Breast epithelium (tissue), 4 donors: Measurements from ENCODE around the gene ZMYND11. TPM values are rescaled to one million over a fixed set of nuclear protein-coding genes. Genes with fewer than 3 reads are reported as not detected.

ENCODE experiments used
- DNase-seq, 2 donors: peaks; one replicate each; pipeline ENCODE4 v3.0.0-alpha.2; 2019; ENCODE audit warnings: low spot score in 2 of 2
- H3K27ac ChIP-seq, 2 donors: fragments of 200-600 bp; sonication (generic) in 1 of 2; one replicate each; pipeline ENCODE4 v1.5.1; 2016 to 2019; ENCODE audit warnings: mild to moderate bottlenecking in 1 of 2
- H3K27me3 ChIP-seq, 2 donors: fragments of 200-600 bp; sonication (generic) in 1 of 2; one replicate each; pipeline versions ENCODE4 v1.5.1 to v1.6.0; 2017 to 2019; ENCODE audit warnings: control low read depth in 1 of 2, mild to moderate bottlenecking in 1 of 2
- H3K36me3 ChIP-seq: fragments of 200-600 bp; one replicate; pipeline ENCODE4 v1.5.1; 2019
- H3K4me1 ChIP-seq, 2 donors: fragments of 200-600 bp; sonication (generic); one replicate each; pipeline ENCODE4 v1.5.1; 2016 to 2019; ENCODE audit warnings: control low read depth in 1 of 2
- H3K4me3 ChIP-seq, 3 donors: fragments of 200-600 bp; sonication (generic); 1 replicate in 2 of 3; 2 replicates in 1 of 3; pipeline ENCODE4 v1.5.1; 2016 to 2019; ENCODE audit warnings: mild to moderate bottlenecking in 3 of 3, moderate library complexity in 2 of 3
- H3K9me3 ChIP-seq, 2 donors: fragments of 200-600 bp; sonication (generic) in 1 of 2; one replicate each; pipeline ENCODE4 v1.5.1; 2016 to 2019; ENCODE audit warnings: control low read depth in 1 of 2
- CTCF ChIP-seq, 3 donors: fragments of 450-650 bp; IDR thresholded peaks; one replicate each; pipeline ENCODE4 v1.5.1; 2016 to 2017; ENCODE audit warnings: antibody characterized with exemption in 3 of 3, mild to moderate bottlenecking in 3 of 3, moderate library complexity in 3 of 3
- POLR2A ChIP-seq: fragments of 450-650 bp; IDR thresholded peaks from one replicate; pipeline ENCODE4 v1.6.1; 2016; ENCODE audit warnings: antibody characterized with exemption, mild to moderate bottlenecking, moderate library complexity
- POLR2AphosphoS5 ChIP-seq, 3 donors: sonication (generic); formaldehyde crosslinking; IDR thresholded peaks; one replicate each; pipeline ENCODE4 v1.6.1; 2017; ENCODE audit warnings: antibody characterized with exemption in 3 of 3
- intact Hi-C: fragments of 100-400 bp; cut with DNase I; formaldehyde crosslinking; loops from one replicate; pipeline ENCODE4 v1.15.1; 2023; ENCODE audit warnings: low total_unique reads
- total RNA-seq, 3 donors: library from RNA; depleted of rRNA; stranded (reverse); fragments of >200 nt; gene quantifications; one replicate each; pipeline ENCODE4 v1.1.0, GENCODE V29; 2016

Gene ZMYND11
- total RNA-seq, 3 donors from 2014 or later, result 73.7 to 96.2 (median 83.7) TPM

DNA sequence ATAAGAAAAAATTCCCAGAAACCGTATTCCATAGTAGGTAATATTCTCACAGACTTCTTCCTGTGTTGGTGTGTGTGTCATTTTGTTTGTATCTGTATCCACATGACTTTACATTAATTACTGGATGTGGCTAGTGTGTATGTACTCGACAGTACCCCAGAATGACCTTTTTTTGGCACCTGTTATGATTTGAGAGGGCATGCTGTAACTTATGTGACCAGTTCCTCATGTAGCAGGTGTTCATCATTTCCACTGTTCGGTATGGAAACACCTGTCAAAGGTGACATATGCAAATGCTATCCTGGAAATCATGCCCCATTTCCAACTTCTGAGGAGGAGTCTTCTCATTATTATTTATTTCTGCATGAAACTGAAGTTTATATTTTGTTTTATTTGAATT is 89.3 kb downstream of the ZMYND11 start:
- Histone ChIP-seq H3K27me3 (no peaks in the 10 kb centered on the region), H3K36me3 (no peaks in the 10 kb centered on the region), H3K9me3 (no peaks in the 10 kb centered on the region), H3K4me3 (no peak overlapping the region), H3K4me1 (no peaks in the 10 kb centered on the region), H3K27ac (no peak overlapping the region)
- TF ChIP-seq POLR2AphosphoS5 (IDR thresholded peaks at IDR 0.05) (no peak), CTCF (IDR thresholded peaks at IDR 0.05) (no peak), POLR2A (no peak)
- intact Hi-C loops, result no loop called here
- no peak for DNase-seq

DNA sequence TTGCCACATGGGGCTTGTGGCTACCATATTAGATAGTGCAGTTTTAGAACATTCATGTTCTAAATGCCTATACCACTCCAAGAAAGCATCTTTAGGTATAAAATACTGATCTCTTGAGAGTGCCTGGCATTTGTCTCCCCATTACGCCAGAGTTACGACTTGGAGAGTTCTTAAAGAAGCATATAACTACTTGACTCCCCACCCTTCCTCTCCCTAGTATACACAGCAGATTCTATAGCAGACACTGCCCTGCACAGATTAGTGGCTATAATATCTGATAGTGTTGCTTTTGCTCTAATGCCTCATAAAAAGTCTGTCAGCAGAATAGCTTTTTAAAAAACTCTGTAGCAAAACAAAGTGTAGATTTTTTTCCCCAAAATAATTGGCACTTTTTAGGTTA is 90.8 kb downstream of the ZMYND11 start:
- Histone ChIP-seq H3K4me1 (no peaks in the 10 kb centered on the region), H3K36me3 (no peaks in the 10 kb centered on the region), H3K9me3 (no peaks in the 10 kb centered on the region), H3K27ac (no peak overlapping the region), H3K4me3 (no peak overlapping the region), H3K27me3 (no peaks in the 10 kb centered on the region)
- TF ChIP-seq CTCF (IDR thresholded peaks at IDR 0.05), result no peak
- no peak for TF ChIP-seq POLR2AphosphoS5 (IDR thresholded peaks at IDR 0.05)
- TF ChIP-seq POLR2A, result no peak
- DNase-seq, result no peak
- intact Hi-C loops, result no loop called here

- no peak overlapping the region for H3K27ac ChIP-seq
- H3K9me3 ChIP-seq, result no peaks in the 10 kb centered on the region
- H3K4me1 ChIP-seq, result no peaks in the 10 kb centered on the region
- H3K27me3 ChIP-seq, result no peaks in the 10 kb centered on the region
- no peaks in the 10 kb centered on the region for H3K36me3 ChIP-seq
- H3K4me3 ChIP-seq, result no peak overlapping the region
- intact Hi-C loops, result no loop called here
- DNase-seq, result no peak
- TF ChIP-seq POLR2AphosphoS5 (IDR thresholded peaks at IDR 0.05) (no peak), CTCF (IDR thresholded peaks at IDR 0.05) (no peak), POLR2A (no peak)
Measured at GRCh38 chr10:227014-227413, 91.8 kb downstream of the ZMYND11 start.

GRCh38 chr10:228366-228765 is 93.1 kb downstream of the ZMYND11 start:
- Histone ChIP-seq H3K27me3 (no peaks in the 10 kb centered on the region), H3K4me1 (no peaks in the 10 kb centered on the region), H3K36me3 (no peaks in the 10 kb centered on the region), H3K9me3 (no peaks in the 10 kb centered on the region), H3K4me3 (no peak overlapping the region), H3K27ac (no peak overlapping the region)
- TF ChIP-seq POLR2A (no peak), POLR2AphosphoS5 (IDR thresholded peaks at IDR 0.05) (no peak), CTCF (IDR thresholded peaks at IDR 0.05) (no peak)
- no peak for DNase-seq
- intact Hi-C loops, result no loop called here

- TF ChIP-seq CTCF (IDR thresholded peaks at IDR 0.05) (no peak), POLR2A (no peak), POLR2AphosphoS5 (IDR thresholded peaks at IDR 0.05) (no peak)
- no peaks in the 10 kb centered on the region for H3K9me3 ChIP-seq
- intact Hi-C loops, result no loop called here
- H3K36me3 ChIP-seq, result no peaks in the 10 kb centered on the region
- H3K27me3 ChIP-seq, result no peaks in the 10 kb centered on the region
- H3K27ac ChIP-seq, result no peak overlapping the region
- H3K4me3 ChIP-seq, result no peak overlapping the region
- no peaks in the 10 kb centered on the region for H3K4me1 ChIP-seq
- no peak for DNase-seq
Measured at GRCh38 chr10:230758-231157, 95.5 kb downstream of the ZMYND11 start.
